ENCODE data around the gene PALLD.
A peak's percentile ranks its signal among the peaks of the same experiment; 100 is the strongest.
"Not testable (repeated sequence)": the region's sequence is repeated elsewhere in the genome, so short reads cannot be mapped to it uniquely, and the experiment has no call there.

PALLD gene

GRCh38 chr4:168925789-168926490 lies 429.1 kb downstream of the PALLD start:
- no peak for DNase-seq

- DNase-seq, result no peak
These were observed 431.5 kb downstream of the PALLD start for GRCh38 chr4:168928346-168928745.

GRCh38 chr4:168928875-168929274 lies 432.0 kb downstream of the PALLD start:
- DNase-seq, result no peak

DNA sequence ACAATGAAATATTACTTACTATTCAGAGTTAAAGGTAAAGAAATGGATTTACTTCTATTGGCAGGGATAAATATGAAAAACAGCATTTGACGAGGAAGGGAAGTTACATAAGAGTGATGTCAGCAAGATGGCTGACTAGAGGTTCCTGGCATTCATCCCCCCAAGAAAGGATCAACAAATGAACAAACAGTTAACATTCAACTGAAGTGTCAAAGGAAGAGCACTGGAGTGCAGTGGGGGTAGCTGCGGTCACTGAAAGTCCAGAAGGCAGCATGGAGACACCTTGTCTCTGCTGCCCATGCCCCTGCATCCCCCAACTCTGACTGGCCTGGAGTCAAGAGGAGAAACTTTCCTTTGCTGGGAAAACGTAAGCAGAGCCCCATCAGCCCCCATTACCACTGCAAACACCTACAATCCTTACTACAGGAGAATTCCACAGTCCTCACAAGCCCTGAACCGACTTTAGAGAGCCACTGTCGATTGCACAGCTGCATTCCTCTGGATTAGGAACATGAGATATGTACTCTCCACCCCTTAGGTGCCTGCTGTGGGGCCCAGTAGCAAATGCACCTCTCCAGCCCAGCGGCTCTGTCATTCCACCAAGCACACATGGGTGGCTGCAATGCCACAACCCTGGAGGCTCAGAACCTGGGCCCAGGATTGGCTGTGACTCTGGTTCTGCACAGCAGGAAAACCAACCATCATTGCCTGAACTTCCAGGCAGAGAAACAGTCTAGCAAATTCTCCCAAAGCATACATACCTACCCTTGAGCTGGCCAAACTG lies 433.8 kb downstream of the PALLD start:
- DNase-seq, result no peak

GRCh38 chr4:168931215-168931650 lies 434.4 kb downstream of the PALLD start:
- DNase-seq, result no peak

GRCh38 chr4:168932138-168932537 lies 435.3 kb downstream of the PALLD start:
- no peak for DNase-seq

DNA sequence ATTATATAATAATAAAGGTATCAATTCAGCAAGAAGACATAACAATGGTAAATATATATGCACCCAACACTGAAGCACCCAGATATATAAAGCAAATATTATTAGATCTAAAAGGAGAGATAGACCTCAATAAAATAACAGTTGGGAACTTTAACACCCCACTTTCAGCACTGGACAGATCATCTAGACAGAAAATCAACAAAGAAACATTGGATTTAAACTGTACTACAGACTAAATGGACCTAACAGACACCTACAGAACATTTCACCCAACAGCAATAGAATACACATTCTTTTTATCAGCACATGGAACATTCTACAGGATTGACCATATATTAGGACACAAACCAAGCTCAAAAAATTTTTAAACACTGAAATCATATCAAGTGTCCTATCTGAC lies 436.6 kb downstream of the PALLD start:
- no peak for DNase-seq

GRCh38 chr4:168937473-168937872 lies 440.6 kb downstream of the PALLD start:
- not testable (repeated sequence) for DNase-seq

DNA sequence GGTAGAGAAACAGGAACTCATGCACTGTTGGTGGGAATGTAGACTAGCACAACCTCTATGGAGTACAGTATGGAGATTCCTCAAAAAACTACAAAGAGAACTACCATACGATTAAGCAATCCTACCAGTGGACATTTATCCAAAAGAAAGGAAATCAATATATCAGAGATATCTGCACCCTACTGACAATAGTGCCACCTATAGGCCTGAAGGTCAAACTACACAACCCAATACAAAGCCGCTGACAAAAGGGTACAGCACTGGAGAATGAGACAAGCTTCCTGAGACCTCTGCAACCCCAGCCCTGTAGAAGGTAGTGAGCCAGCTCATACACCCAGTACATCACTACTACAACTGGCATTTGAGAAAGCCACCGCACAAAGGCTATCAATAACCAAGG lies 446.1 kb downstream of the PALLD start:
- DNase-seq, result peak; percentile 3

- DNase-seq, result no peak
These were observed 448.4 kb downstream of the PALLD start for GRCh38 chr4:168945291-168945690.

GRCh38 chr4:168952821-168953246 lies 456.0 kb downstream of the PALLD start:
- not testable (repeated sequence) for DNase-seq

GRCh38 chr4:168955674-168956073 lies 458.8 kb downstream of the PALLD start:
- DNase-seq, result no peak

DNA sequence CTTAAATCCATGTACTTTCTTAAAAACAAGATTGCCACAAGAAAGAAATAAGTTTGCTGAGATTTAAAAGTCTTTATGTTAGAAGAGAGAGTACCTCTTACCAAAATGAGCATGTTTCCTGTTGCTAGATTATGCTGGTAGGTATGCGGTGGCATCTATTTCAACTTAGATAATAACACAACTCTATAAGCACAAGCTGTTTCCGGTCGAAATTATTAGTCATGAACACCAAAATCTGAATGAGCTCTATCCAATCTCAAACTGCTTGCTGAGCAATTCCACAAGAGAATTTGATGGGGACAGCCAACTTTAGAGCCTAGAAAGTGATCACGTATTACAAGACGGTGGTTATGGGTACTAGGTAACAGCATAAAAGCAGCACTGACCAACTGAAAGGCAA lies 463.9 kb downstream of the PALLD start:
- DNase-seq, result no peak

GRCh38 chr4:168972596-168972995 lies 475.7 kb downstream of the PALLD start:
- no peak for DNase-seq
